ENCODE results near the gene RNASEH2C.
"Not testable (repeated sequence)": the region's sequence is repeated elsewhere in the genome, so short reads cannot be mapped to it uniquely, and the experiment has no call there.

The RNASEH2C gene

DNA sequence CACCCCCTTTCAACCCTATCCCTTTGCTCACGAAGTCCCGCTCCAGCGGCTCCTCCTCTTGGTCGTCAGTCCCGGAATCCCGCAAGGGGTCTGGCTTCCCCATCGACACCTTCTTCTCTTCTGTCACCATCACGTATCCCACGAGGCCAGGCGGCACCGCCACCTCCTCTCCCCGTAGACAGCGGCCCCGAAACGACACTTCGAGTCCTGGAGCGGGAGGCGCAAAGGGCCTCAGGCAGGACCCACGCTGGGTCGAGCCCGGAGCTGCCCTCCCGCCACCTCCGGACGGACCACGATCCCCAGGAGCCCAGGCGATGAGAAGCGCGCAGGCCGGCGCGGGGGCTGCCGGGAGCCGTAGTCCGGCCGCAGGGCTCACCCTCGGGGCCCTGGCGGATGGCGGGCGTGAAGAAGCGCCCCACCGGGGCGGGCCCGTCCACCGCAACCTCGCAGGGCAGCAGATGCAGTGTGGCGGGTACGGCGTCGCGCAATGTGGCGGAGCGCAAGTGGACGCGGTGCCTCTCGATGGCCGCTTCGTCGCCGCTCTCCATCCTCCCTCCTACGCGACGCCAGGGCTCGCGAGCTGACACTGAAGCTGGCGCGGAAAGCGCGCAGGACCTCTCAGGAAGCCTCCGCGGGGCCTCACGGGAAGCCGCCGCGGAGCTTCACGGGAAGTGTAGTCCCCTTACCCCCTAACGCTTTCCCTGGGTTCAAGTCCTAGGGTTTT, at the start of gene RNASEH2C:
TSS of gene RNASEH2C (minus strand) at position 588 of the 724 bp plus-strand sequence. CDS start at position 548, 40 bp downstream.
- DNase-seq (ENCODE audit: low read depth in 2 of 2), result peak; percentile 41 to 55

GRCh38 chr11:65767806-65768205, 47.2 kb upstream of the RNASEH2C start:
- not testable (repeated sequence) for DNase-seq (ENCODE audit: low read depth in 2 of 2)

DNA sequence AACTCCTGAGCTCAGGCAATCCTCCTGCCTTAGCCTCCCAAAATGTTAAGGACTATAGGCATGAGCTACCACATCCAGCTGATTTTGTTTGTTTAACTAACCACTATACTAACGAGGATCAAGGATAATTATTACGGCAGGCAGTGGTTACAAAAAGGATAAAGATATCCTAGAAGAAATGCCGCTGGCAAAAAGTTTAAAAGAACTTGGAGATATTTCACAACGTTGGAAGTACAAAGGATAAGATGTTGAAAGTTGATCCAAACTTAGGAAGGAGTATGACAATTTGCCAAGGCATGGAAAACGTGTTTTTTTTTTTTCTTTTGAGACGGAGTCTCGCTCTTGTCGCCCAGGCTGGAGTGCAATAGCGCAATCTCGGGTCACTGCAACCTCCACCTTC, 46.8 kb upstream of the RNASEH2C start:
- no peak for DNase-seq (ENCODE audit: low read depth in 2 of 2)

DNA sequence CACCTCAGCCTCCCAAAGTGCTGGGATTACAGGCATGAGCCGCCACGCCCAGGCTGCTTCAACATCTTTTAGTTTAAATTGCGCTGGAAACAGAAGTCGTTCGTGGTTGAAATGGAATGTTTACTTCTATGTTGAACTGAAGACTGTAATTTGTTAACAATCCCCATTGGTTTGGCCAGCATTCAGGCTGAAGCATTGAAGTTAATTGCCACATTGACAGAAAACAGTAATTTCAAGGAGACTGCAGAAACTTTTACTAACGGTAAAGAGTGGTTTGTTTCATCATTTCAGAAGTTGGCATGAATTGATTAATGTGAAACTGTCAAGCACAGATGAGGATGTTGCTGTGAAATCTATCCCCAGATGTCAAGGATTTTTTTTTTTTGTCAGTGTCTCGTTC, 45.9 kb upstream of the RNASEH2C start:
- no peak for DNase-seq (ENCODE audit: low read depth in 2 of 2)

GRCh38 chr11:65764434-65764833, 43.8 kb upstream of the RNASEH2C start:
- DNase-seq (ENCODE audit: low read depth in 2 of 2), result no peak

- not testable (repeated sequence) for DNase-seq (ENCODE audit: low read depth in 2 of 2)
These were observed 42.2 kb upstream of the RNASEH2C start for GRCh38 chr11:65762816-65763215.

DNA sequence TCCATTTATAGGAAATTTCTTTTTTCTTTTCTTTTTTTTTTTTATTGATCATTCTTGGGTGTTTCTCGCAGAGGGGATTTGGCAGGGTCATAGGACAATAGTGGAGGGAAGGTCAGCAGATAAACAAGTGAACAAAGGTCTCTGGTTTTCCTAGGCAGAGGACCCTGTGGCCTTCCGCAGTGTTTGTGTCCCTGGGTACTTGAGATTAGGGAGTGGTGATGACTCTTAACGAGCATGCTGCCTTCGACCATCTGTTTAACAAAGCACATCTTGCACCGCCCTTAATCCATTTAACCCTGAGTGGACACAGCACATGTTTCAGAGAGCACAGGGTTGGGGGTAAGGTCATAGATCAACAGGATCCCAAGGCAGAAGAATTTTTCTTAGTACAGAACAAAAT, 41.6 kb upstream of the RNASEH2C start:
- not testable (repeated sequence) for DNase-seq (ENCODE audit: low read depth in 2 of 2)

- no peak for DNase-seq (ENCODE audit: low read depth in 2 of 2)
These were observed 24.5 kb upstream of the RNASEH2C start for GRCh38 chr11:65745049-65745448.

DNA sequence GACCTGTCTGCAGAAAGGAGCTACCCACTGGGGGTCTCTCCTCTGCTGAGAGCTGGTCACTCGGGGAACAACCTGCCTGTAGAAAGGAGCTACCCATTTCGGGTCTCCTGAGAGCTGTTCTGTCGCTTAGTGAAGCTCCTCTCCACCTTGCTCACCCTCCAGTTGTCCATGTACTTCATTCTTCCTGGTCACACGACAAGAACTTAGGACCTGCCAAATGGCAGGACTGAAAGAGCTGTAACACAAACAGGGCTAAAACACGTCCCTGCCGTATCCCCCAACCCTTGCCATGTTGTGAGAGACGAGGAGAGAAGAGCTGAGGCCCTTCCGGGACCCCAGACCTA, 24.1 kb upstream of the RNASEH2C start:
- DNase-seq (ENCODE audit: low read depth in 2 of 2), result no peak

DNA sequence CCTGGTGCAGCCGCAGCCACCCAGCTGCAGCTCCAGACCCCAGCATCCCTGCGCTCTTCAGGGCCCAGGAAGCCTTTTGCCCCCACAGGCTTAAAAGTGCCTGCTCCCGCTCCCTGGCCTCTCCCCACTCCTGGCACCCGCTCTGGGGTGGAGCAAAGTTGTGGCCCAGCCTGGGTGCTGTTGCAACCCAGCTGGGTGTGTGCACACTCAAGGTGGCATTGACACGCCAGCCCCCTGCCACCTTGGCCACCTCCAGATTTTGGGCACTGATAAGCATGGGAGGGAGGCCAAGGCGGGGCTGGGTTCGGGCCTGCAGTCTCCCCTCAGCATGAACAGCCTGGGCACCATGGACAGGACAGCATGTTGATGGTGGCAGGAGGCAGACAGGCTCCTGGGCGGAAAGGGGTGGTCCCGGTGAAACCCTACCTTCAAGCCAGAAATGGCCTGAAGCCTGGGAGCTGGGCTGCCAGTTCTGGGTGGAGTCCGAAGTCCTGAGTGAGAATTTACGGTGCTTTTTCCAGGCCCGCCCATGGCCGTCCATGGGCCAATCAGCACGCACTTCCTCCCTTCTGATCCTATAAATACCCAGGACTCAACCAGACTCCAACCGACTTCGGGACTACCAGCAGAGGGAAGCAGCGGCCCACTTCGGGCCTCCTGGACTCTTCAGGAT, 23.6 kb upstream of the RNASEH2C start:
- no peak for DNase-seq (ENCODE audit: low read depth in 2 of 2)

GRCh38 chr11:65743681-65744025, 23.1 kb upstream of the RNASEH2C start:
- no peak for DNase-seq (ENCODE audit: low read depth in 2 of 2)

- no peak for DNase-seq (ENCODE audit: low read depth in 2 of 2)
These were observed 21.8 kb upstream of the RNASEH2C start for GRCh38 chr11:65742353-65742752.

DNA sequence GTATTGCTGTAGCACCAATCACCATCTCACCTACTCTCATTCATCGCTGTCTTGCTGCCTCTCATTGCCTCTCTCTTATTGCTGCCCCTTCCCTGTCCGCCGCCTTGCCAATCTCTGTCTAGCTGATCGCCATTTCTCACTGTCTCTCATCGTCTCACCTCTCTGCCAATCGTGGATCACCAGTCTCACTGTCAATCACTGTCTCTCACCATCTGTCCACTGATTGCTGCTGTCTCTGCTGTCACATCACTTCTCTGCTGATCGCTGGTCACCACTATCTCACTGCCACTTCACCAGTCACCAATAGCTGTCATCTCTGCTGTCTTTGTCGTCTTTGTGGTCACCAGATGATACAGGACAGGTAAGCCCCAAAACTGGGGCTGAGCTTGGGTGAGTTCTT, 20.6 kb upstream of the RNASEH2C start:
- DNase-seq (ENCODE audit: low read depth in 2 of 2), result no peak

GRCh38 chr11:65739022-65739421, 18.4 kb upstream of the RNASEH2C start:
- DNase-seq (ENCODE audit: low read depth in 2 of 2), result no peak

- DNase-seq (ENCODE audit: low read depth in 2 of 2), result no peak
These were observed 16.2 kb upstream of the RNASEH2C start for GRCh38 chr11:65736810-65737209.

- DNase-seq (ENCODE audit: low read depth in 2 of 2), result not testable (repeated sequence)
These were observed 14.5 kb upstream of the RNASEH2C start for GRCh38 chr11:65735111-65735510.

DNA sequence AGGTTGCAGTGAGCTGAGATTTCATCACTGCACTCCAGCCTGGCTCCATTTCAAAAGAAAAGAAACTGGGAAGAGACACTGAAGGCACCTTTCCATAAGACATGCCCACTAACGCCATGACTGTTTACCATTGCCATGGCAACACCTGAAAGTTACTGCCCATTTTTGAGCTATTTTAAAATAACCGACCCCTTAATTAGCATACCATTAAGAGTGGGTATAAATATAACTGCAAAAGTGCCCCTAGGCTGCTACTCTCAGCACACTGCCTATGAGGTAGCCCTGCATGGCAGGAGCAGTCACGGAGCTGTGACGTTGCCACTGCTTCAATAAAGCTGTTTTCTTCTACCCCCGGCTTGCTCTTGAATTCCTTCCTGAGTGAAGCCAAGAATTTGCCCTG, 9.9 kb upstream of the RNASEH2C start:
- DNase-seq (ENCODE audit: low read depth in 2 of 2), result no peak

DNA sequence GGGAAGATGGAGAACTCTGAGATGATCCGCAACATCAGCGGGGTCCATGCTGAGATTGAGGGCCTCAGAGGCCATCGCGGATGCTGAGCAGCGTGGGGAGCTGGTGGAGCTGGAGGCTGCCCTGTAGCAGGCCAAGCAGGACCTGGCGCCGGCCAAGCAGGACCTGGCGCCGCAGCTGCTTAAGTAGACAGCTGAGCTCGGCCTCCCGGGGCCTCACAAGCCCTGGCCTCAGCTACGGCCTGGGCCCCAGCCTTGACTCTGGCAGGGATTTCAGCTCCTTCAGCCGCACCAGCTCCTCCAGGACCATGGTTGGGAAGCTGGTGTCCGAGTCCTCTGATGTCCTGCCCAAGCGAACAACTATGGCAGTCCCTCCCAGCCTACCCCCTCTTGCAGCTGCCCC, 7.3 kb upstream of the RNASEH2C start:
- no peak for DNase-seq (ENCODE audit: low read depth in 2 of 2)

GRCh38 chr11:65726660-65727059, 6.1 kb upstream of the RNASEH2C start:
- no peak for DNase-seq (ENCODE audit: low read depth in 2 of 2)

DNA sequence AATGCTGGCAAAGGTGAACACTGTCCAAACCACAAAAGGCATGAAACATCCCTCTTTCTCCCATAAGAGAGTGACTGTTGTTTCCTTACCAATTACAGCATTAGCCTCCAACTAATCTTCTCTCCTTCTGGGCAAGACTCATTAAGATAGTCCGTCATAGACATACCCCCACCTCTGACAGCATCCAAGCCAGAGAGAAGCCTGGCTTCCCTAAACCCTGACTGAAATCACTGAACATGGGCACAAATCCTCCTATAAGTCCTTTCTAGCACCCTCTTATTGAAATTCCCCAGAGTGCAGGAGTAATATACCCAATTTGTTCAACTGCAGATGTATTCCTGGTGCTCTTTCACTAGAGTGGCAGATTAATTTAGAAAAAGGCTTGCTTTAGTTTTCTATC, 1.7 kb upstream of the RNASEH2C start:
- DNase-seq (ENCODE audit: low read depth in 2 of 2), result no peak

DNA sequence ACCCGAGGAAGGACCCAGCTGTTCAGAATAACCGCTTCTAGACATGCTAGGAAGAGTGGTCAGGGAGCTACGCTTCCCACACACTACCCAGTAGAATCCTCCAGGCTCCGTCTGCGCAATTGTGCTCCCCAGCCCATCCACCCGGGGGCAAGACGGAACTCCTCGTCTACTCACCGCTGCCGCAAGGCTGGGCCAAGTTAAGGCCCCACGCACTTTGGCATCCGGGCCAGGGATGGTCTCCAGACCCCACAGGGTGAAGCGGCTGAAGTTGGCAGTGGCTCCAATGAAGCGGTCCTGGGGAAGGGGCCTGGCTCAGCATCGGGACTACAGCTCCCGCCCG, 757 bp downstream of the RNASEH2C start:
- DNase-seq (ENCODE audit: low read depth in 2 of 2), result no peak

DNA sequence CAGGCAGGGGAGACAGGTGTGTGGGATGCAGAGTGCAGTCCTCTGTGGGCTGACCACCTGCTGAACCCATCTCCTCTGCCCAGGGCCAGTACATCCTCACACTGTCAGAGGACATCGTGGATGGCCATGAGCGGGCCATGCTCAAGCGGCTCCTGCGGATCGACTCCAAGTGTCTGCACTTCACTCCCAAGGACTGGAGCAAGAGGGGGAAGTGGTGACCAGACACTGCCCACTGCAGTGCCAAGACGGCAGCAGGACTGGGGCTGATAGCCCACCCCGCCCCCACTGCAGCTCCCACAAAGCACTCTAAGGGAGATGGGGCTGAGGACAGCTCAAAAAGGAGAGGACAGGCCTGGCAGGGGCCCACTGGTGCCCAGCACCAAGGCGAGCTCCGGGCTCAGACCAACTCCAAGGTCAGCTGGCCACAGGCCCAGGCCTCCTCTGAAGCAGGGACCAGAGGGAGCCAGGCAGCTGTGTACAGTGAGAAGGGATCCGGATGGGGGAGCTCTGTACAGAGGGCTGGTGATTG, 1.6 kb downstream of the RNASEH2C start:
- no peak for DNase-seq (ENCODE audit: low read depth in 2 of 2)

- DNase-seq (ENCODE audit: low read depth in 2 of 2), result no peak
These were observed 2.1 kb downstream of the RNASEH2C start for GRCh38 chr11:65718531-65718930.

- no peak for DNase-seq (ENCODE audit: low read depth in 2 of 2)
These were observed 2.7 kb downstream of the RNASEH2C start for GRCh38 chr11:65717906-65718305.

Data from stimulated activated CD8-positive, alpha-beta memory T cell treated with anti-CD3 and anti-CD28 coated beads, Interleukin-15, amount 100 ng/mL, for 4 hours (primary cell).